Heart left ventricle (tissue), 16 donors: ENCODE measurements around the gene CCNY. TPM values are rescaled to one million over a fixed set of nuclear protein-coding genes. Genes with fewer than 3 reads are reported as not detected.

Experiments used
- ATAC-seq, 4 donors: fragments of 200-7000 bp; cut with Tn5 transposase; one replicate each; pipeline ENCODE4 v1.9.1; 2020 to 2022; ENCODE audit warnings: moderate library complexity in 4 of 4, mild to moderate bottlenecking in 3 of 4, moderate number of reproducible peaks in 1 of 4
- DNase-seq, 5 donors: peaks; one replicate each; pipeline ENCODE4 v3.0.0-alpha.2; 2020
- H3K27ac ChIP-seq, 12 donors: fragments of 200-600 bp; sonication (generic) in 4 of 12; one replicate each; pipeline versions ENCODE4 v1.5.0 to v1.8.0; 2016 to 2022; ENCODE audit warnings: mild to moderate bottlenecking in 2 of 12
- H3K27me3 ChIP-seq, 9 donors: fragments of 200-600 bp; sonication (generic) in 2 of 9; one replicate each; pipeline versions ENCODE4 v1.5.1 to v1.8.0; 2016 to 2022; ENCODE audit warnings: mild to moderate bottlenecking in 3 of 9
- H3K36me3 ChIP-seq, 9 donors: fragments of 200-600 bp; sonication (generic) in 2 of 9; one replicate each; pipeline versions ENCODE4 v1.5.0 to v1.8.0; 2018 to 2022; ENCODE audit warnings: mild to moderate bottlenecking in 2 of 9
- H3K4me1 ChIP-seq, 12 donors: fragments of 200-600 bp; sonication (generic) in 4 of 12; one replicate each; pipeline versions ENCODE4 v1.5.0 to v1.8.0; 2016 to 2022; ENCODE audit warnings: mild to moderate bottlenecking in 3 of 12
- H3K4me3 ChIP-seq, 12 donors: fragments of 200-600 bp; sonication (generic) in 4 of 12; one replicate each; pipeline versions ENCODE4 v1.5.0 to v1.8.0; 2017 to 2022; ENCODE audit warnings: mild to moderate bottlenecking in 9 of 12, moderate library complexity in 4 of 12
- H3K9me3 ChIP-seq, 12 donors: fragments of 200-600 bp; sonication (generic) in 4 of 12; one replicate each; pipeline versions ENCODE4 v1.5.0 to v1.8.0; 2016 to 2022; ENCODE audit warnings: mild to moderate bottlenecking in 1 of 12
- CTCF ChIP-seq, 12 donors: fragments of 200-600 bp; sonication (generic) in 4 of 12; IDR thresholded peaks; one replicate each; pipeline versions ENCODE4 v1.5.0 to v1.8.0; 2018 to 2022; ENCODE audit warnings: antibody characterized with exemption in 12 of 12, mild to moderate bottlenecking in 5 of 12
- POLR2A ChIP-seq, 2 donors: fragments of 450-650 bp; IDR thresholded peaks; one replicate each; pipeline ENCODE4 v1.6.1; 2017; ENCODE audit warnings: antibody characterized with exemption in 2 of 2, mild to moderate bottlenecking in 2 of 2, moderate library complexity in 2 of 2
- WGBS, 4 donors: extraction: QIAGEN DNeasy Blood & Tissue Kit in 2 of 4; methylation state at CpG; one replicate each; pipeline versions ENCODE4 v1.1.5 to v1.1.7; 2013 to 2018; 5-methylcytosine and 5-hydroxymethylcytosine counted together
- intact Hi-C, 10 donors: fragments of 100-400 bp; cut with DNase I; formaldehyde crosslinking; loops; one replicate each; pipeline versions ENCODE4 v1.11.1 to v1.14.2; 2022
- polyA plus RNA-seq, 2 donors: library from polyadenylated mRNA; stranded (reverse); fragments of 200-250 nt; gene quantifications; one replicate each; pipeline ENCODE4 v1.2.3, GENCODE V29; 2013
- total RNA-seq, 9 donors: library from RNA; depleted of rRNA in 2 of 9; stranded (reverse); fragments of >200 nt in 2 of 9; fragmentation: NEBNext Ultra II Directional in 3 of 9; extraction: Animal tissue kit (Norgen Biotek cat#: 25700) in 3 of 9; gene quantifications; one replicate each; pipeline versions ENCODE4 v1.1.0 to v1.2.4, GENCODE V29; 2016 to 2023
- donor health status: ischemic (EF 13 %, LVEDD 7.1; RV severe dilation, severe dysfunction).
- donor health status: healthy with polysubstance abuse.
- donor health status: DM: no; HTN: yes; CAD: no.
- donor health status: DM: no; HTN: no; CAD: no.
- donor health status: ischemic (EF 25% LVEDD 6.9; RV normal size, moderate dysfunction).
- donor health status: ischemic (EF 25% LVEDD 5.7; RV mildly dilated, moderate dysfunction).
- donor health status: healthy.
- donor health status: DM: yes; HTN: yes; CAD: no.
- donor health status: ischemic (EF 35%, LVEDD 5.7; RV mildly dilated, moderate dysfunction).
- donor health status: nonischemic (EF 11% LVEDD 7.7; RV severe dilation, severe dysfunction).
- donor health status: DM: yes; HTN: yes; CAD: no.
- donor health status: PGD.
- donor health status: ischemic (EF 29% LVEDD 5.4; RV normal size, mild dysfunction).
- donor health status: nonischemic (EF 23%, LVEDD 6.1; RV moderate dilation, normal function).

The CCNY gene
- total and polyA plus RNA-seq, 11 donors: 26.4 to 106 (median 80.7) TPM

GRCh38 chr10:35552650-35553342 lies 216.5 kb downstream of the CCNY start:
- Histone ChIP-seq H3K4me1 (peaks cover 0 to 26% (median 6%) of the 10 kb centered on the region in 12 donors), H3K27ac (no peak overlapping the region), H3K27me3 (no peaks in the 10 kb centered on the region), H3K4me3 (no peak overlapping the region), H3K9me3 (no peaks in the 10 kb centered on the region), H3K36me3 (peaks cover 0 to 49% (median 25%) of the 10 kb centered on the region in 9 donors)
- intact Hi-C loops: no loop called here
- ATAC-seq: no peak
- DNase-seq: no peak
- TF ChIP-seq CTCF (IDR thresholded peaks at IDR 0.05) (no peak), POLR2A (IDR thresholded peaks at IDR 0.05) (no peak)
- 78 to 87% (median 82%) methylated on average over 7 of the region's 7 CpGs for WGBS, 4 donors

- 54 to 67% (median 60%) methylated on average over 2 of the region's 2 CpGs for WGBS, 4 donors
- no peak overlapping the region for H3K27ac ChIP-seq
- TF ChIP-seq POLR2A (IDR thresholded peaks at IDR 0.05) (no peak), CTCF (IDR thresholded peaks at IDR 0.05) (no peak)
- no peaks in the 10 kb centered on the region for H3K27me3 ChIP-seq
- ATAC-seq (peak in 1 of 4 donors; percentile 42), DNase-seq (no peak)
- H3K4me1 ChIP-seq: peaks cover 0 to 26% (median 6%) of the 10 kb centered on the region in 12 donors
- H3K36me3 ChIP-seq: peaks cover 0 to 48% (median 25%) of the 10 kb centered on the region in 9 donors
- no peak overlapping the region for H3K4me3 ChIP-seq
- no peaks in the 10 kb centered on the region for H3K9me3 ChIP-seq
- intact Hi-C loops: no loop called here
These were observed 217.7 kb downstream of the CCNY start for GRCh38 chr10:35554036-35554435.

GRCh38 chr10:35554461-35555056 lies 218.2 kb downstream of the CCNY start:
- DNase-seq: no peak

More at GRCh38 chr10:35554461-35555056, 218.2 kb downstream of the CCNY start:
- 41 to 53% (median 45%) methylated on average over 3 of the region's 3 CpGs for WGBS, 4 donors
- Histone ChIP-seq H3K27ac (no peak overlapping the region), H3K27me3 (no peaks in the 10 kb centered on the region), H3K4me1 (peaks cover 0 to 26% (median 6%) of the 10 kb centered on the region in 12 donors), H3K36me3 (peaks cover 0 to 48% (median 25%) of the 10 kb centered on the region in 9 donors), H3K4me3 (no peak overlapping the region), H3K9me3 (no peaks in the 10 kb centered on the region)
- TF ChIP-seq CTCF (IDR thresholded peaks at IDR 0.05): no peak
- intact Hi-C loops: no loop called here
- peak in 2 of 4 donors; percentile 38 to 60 for ATAC-seq
